ENCODE measurements around the gene SYNGR2. TPM values are rescaled to one million over a fixed set of nuclear protein-coding genes. Genes with fewer than 3 reads are reported as not detected.

The SYNGR2 gene
- total and polyA plus RNA-seq, 2 of the 8 experiments (the other 6 are each of a cell fraction or from before 2014, with no cell fraction given): 50.0 to 139 TPM

- peak; percentile 80 for TF ChIP-seq YY1 (IDR thresholded peaks at IDR 0.05; ENCODE audit: low read depth, low read length)
- peak in 1 of 2 experiments; percentile 49; a peak in 1 of 3 replicates for TF ChIP-seq POLR2A (IDR thresholded peaks at IDR 0.05; ENCODE audit: control extremely low read depth in 1 of 2, low read depth in 2 of 2, low read length in 2 of 2)
Measured at GRCh38 chr17:78176548-78177025, 8.2 kb downstream of the SYNGR2 start (continued).

All from H1 (cell line).